Ramos (cell line): ENCODE measurements around the gene EPS15.
"Not testable (repeated sequence)": the region's sequence is repeated elsewhere in the genome, so short reads cannot be mapped to it uniquely, and the experiment has no call there.

ENCODE experiments used
- in situ Hi-C: fragments of 300-500 bp; cut with MboI; formaldehyde crosslinking; loops from one replicate; pipeline ENCODE4 v1.14.3; 2022; ENCODE audit warnings: low sequenced_read_pairs; ENCODE audit not compliant: unreplicated experiment

The EPS15 gene

GRCh38 chr1:51325011-51325385 lies 194.1 kb downstream of the EPS15 start:
- in situ Hi-C loops, result not testable (repeated sequence)

DNA sequence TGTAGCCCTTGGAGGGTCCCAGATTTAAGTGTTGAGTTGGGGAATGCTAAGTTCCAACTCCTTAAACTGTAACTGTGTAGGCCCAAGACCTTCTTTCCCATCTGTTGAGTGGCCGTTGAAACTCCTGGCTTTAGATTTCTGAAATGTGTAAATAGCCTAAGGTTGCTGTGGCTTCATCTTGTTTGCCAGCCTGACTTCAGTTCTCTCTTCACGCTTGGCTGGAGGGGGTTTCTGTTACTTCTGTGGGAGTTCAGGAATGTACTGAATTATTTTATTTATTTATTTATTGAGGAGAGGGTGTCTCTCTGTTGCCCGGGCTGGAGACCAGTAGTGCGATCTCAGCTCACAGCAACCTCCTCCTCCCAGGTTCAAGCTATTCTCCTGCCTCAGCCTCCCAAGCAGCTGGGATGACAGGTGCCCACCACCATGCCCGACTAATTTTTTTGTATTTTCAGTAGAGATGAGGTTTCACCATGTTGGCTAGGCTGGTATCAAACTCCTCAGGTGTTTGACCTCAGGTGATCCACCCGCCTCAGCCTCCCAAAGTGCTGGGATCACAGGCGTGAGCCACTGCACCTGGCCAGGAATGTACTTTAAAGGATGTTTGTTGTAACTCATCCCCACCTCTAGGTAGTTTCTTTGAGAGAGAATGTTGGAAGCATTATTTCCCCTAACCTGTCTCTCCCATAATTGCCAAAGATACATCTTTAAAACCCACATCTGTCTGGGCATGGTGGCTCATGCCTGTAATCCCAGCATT lies 194.6 kb downstream of the EPS15 start:
- in situ Hi-C loops, result no loop called here

- in situ Hi-C loops, result no loop called here
These were observed 195.3 kb downstream of the EPS15 start for GRCh38 chr1:51323778-51324177.

DNA sequence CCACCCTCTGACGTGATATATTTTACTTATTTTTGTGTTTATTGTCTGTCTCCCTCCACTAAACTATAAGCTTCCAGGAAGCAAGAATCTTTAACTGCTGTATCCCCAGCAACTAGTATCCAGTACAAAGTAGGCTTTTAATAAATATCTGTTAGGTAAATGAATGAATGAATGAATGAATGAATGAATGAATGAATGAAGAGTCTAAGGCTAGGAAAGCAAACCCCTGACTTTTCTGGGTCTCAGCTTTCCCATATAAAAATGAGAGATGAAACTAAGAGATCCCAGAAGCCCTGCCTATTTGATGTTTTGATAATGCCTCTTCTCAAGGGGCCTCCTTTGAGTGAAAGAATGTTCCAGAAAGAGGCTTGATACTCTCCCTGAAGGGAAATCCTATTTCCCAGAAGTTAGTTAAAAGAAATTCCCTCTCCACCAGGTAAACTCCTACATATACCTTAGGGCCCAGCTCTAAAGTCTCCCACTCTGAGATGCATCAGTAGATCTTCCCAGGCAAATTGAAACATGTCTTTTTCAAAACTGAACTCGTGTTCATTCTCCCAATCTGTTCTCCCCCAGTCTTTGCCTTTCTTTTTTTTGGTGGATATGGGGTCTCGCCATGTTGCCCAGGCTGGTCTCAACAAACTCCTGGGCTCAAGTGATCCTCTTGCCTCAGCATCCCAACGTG lies 196.5 kb downstream of the EPS15 start:
- in situ Hi-C loops, result no loop called here

- in situ Hi-C loops, result no loop called here
These were observed 197.2 kb downstream of the EPS15 start for GRCh38 chr1:51321924-51322280.

DNA sequence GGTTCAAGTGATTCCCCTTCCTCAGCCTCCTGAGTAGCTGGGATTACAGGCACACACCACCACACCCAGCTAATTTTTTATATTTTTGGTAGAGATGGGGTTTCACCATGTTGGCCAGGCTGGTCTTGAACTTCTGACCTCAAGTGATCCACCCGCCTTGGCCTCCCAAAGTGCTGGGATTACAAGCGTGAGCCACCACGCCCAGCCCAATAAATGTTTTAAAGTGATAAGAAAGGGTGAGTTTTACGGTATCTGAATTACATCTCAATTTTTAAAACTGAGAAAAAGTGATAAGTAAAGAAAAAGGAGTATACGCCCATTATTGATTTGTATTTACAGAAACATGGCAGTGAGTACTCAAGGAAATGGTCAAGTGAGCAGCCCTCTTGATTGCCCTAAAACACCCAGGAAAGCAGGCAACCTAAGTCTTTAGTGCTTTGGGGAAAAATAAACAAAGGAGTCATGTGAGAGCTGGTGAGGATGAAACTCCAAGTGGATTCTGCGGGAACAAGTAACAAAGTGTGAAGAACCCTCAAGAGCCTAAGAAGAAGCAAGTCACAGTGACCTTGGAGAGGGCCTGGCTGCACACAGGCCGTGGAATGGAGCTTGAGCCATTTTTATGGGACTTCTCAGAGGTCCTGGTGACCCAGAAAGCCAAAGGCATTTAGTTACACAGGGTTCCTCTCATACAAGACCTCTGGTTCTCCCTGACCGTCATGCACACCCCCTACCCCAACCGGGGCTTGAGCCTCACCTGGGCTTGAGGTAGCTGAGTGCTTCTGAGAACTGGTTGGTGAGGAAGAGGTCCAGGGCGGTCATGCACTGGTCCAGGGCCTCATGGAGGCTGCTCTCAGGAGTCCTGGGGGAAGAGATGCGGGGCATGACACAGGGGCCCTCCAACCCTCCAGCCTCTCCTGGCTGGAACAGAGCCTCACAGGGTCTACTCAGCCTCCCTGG lies 197.8 kb downstream of the EPS15 start:
- in situ Hi-C loops, result no loop called here

- in situ Hi-C loops, result no loop called here
These were observed 201.3 kb downstream of the EPS15 start for GRCh38 chr1:51317798-51318197.

GRCh38 chr1:51316846-51317120 lies 202.3 kb downstream of the EPS15 start:
- in situ Hi-C loops, result no loop called here

DNA sequence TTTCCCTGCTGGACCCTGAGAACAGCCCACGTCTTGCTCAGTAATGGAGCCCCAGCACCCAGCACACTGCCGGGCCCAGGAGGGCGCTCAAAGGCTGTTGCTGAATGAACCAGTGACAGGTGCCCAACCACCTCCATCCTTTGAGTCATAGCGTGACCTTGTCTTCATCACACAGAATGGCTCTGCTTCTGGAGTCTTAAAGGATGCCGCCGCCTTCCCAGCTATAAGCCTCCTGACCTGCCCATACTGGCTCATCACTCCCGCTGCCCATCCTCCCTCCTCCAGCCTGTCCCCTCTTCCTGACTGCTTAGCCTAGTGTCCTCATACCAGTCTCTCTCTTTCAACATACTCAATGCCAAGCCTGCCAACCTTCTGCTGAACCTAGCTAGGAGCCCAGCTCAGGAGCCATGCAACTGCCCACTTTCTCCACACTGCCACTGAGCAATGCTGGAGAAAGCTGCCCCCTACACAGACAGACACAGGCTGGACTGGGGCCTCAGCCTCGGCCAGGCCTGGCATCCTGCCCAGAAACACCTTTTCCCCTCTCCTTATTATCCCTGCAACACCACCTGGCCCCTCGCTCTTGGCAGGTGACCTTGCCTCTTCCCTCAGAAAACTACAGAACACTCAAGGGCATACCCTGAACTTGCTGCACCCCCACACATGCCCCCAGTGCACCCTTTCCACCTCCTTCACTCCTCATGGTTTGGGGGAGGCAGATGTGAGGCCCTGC lies 202.8 kb downstream of the EPS15 start:
- in situ Hi-C loops, result no loop called here

- in situ Hi-C loops, result no loop called here
These were observed 204.1 kb downstream of the EPS15 start for GRCh38 chr1:51314974-51315373.

- in situ Hi-C loops, result no loop called here
These were observed 204.9 kb downstream of the EPS15 start for GRCh38 chr1:51313961-51314777.

DNA sequence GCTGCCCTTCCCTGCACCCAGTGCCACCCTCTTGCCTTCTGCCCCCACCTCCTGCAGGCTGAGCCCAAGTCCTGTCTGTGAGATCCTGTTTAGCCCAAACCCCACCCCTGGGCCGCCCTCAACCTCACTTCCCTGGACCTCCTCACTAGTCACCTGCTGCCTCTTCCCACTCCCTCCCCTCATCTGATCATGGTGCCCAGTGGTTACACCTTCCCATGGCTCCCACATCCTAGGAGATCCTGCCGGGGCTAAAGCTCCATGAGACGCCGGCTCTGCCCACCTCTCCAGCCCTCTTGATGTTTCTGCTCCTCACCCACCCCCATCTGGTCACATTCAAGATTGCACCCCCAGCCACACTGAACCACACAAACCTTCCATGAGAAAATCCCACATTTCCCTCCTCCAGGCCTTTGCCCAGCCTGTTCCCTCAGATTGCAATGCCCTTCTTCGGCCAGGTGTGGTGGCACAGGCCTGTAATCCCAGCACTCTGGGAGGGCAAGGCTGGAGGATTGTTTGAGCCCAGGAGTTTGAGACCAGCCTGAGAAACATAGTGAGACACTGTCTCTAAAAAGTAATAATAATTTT lies 205.7 kb downstream of the EPS15 start:
- in situ Hi-C loops, result no loop called here

DNA sequence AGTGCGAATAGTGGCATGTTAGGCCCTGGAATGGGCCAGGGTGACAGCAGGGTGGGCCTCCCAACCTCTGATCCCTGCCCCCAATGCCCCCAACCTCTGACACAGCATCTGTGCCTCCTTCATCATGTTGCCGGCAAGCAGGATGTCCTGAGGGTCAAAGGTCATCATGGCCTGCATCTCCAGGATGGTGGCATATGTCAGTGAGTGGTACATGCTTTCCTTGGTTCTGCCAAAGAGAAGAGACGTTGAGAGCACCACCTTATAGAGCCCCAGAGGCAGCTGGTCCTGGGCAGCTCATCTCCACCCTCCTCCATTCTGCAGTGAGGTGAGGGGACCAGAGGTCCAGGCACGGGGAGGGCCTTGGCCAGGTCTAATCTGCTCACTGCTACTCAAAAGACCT lies 206.3 kb downstream of the EPS15 start:
- in situ Hi-C loops, result no loop called here

- in situ Hi-C loops, result no loop called here
These were observed 207.2 kb downstream of the EPS15 start for GRCh38 chr1:51311826-51312225.

DNA sequence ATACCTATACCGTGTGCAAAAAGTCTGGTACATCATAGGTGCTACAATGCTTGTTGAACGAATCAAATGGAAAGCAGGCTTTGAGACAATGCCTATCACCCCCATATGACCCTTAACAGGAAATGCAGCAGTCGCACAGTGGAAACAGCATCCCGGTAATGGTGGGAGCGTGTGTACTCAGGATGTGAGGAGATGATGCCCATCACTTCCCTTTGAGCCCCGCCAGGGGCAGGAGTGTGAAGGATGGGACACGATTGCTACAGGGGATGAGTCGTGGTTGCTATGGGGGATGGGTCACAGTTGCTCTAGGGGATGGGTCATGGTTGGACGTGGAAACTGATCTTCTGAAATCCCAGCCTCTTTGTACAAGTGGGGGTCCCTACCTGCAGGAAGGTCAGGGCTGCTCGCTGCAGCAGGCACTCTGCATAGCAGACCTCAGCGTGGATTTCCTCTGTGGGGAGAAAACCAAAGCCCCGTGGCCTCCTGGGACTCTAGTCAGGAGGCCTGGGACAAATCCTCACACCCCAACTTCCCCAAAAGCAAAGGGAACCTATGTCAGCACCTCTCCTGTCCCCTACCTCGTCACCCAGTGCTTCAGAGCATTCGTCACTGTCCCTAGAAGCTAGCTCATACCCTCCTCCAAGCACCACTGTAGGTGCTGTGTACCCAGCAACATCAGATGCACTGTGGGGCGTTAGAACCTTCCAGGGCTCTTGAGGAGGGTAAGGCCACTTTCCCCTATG lies 208.0 kb downstream of the EPS15 start:
- in situ Hi-C loops, result no loop called here

DNA sequence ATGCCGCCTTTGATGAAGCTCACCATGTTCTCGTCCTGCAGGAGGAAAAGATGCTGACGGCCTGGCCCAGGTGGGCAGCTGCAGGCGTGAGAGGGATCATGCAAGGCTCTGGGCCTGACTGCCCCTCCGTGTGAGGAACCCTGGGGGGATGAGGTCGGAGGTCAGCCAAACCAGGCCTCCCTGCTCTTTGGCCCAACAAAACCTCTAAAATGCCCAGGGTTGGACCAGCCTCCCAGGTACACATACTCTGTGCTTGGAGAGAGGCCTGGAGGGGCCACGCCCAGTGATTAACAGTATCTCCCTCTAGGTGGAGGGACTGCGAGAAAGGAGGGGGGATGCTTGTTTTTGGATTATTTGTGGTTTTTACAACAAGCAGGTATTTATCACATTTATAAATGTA lies 209.8 kb downstream of the EPS15 start:
- in situ Hi-C loops, result no loop called here

- in situ Hi-C loops, result no loop called here
These were observed 210.4 kb downstream of the EPS15 start for GRCh38 chr1:51308636-51309035.

DNA sequence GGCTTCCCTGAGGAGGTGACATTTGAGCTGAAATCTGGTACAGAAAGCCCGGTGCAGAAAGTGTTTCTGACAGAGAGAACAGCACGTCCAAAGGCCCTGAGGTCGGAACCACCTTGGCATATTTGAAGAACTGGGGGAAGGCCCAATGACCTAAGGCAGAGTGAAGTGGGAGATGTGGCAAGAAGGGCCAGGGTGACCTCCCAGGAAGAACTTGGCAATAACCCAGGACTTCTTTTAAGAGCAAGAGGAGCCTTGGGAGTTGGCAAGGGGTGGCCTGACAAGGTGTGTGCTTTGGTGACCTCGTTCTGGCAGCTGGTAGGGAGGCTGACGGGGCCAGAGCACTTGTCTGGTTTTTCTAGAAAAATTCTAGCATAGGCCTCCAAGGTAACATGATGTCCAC lies 212.1 kb downstream of the EPS15 start:
- in situ Hi-C loops, result no loop called here

- in situ Hi-C loops, result no loop called here
These were observed 213.7 kb downstream of the EPS15 start for GRCh38 chr1:51305371-51305823.
